ENCODE results near the gene RNASE9. TPM values are rescaled to one million over a fixed set of nuclear protein-coding genes. Genes with fewer than 3 reads are reported as not detected.
"Not testable (repeated sequence)": the region's sequence is repeated elsewhere in the genome, so short reads cannot be mapped to it uniquely, and the experiment has no call there.

Gene RNASE9
- total RNA-seq, 1 donor from 2014 or later: not detected

DNA sequence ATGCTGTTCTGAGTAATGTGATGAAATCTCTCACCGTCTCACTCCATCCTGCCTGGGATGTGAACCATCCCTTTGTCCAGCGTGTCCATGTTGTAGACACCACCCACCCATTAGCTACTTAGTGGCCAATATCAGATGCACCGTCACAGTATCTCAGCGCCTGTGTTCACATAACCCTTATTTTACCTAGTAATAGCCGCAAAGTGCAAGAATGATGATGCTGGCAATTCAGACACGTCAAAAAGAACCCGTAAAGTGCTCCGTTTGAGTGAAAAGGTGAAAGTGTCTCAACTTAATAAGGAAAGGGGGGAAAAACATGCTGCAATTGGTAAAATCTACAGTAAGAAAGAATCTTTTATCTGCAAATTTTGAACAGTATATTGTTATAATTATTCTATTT, 52.5 kb downstream of the RNASE9 start:
- Mint-ChIP-seq H3K36me3 (no peaks in the 10 kb centered on the region), H3K27me3 (ENCODE audit: low read depth) (peaks cover 25% of the 10 kb centered on the region), H3K4me3 (no peak overlapping the region), H3K9me3 (no peaks in the 10 kb centered on the region), H3K27ac (no peak overlapping the region), H3K4me1 (no peaks in the 10 kb centered on the region)
- no peak for DNase-seq (ENCODE audit: low spot score in 2 of 2, unreplicated experiment in 2 of 2)
- TF ChIP-seq, protein P1, sequence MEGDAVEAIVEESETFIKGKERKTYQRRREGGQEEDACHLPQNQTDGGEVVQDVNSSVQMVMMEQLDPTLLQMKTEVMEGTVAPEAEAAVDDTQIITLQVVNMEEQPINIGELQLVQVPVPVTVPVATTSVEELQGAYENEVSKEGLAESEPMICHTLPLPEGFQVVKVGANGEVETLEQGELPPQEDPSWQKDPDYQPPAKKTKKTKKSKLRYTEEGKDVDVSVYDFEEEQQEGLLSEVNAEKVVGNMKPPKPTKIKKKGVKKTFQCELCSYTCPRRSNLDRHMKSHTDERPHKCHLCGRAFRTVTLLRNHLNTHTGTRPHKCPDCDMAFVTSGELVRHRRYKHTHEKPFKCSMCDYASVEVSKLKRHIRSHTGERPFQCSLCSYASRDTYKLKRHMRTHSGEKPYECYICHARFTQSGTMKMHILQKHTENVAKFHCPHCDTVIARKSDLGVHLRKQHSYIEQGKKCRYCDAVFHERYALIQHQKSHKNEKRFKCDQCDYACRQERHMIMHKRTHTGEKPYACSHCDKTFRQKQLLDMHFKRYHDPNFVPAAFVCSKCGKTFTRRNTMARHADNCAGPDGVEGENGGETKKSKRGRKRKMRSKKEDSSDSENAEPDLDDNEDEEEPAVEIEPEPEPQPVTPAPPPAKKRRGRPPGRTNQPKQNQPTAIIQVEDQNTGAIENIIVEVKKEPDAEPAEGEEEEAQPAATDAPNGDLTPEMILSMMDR (IDR thresholded peaks at IDR 0.05; ENCODE audit: unreplicated experiment): no peak

DNA sequence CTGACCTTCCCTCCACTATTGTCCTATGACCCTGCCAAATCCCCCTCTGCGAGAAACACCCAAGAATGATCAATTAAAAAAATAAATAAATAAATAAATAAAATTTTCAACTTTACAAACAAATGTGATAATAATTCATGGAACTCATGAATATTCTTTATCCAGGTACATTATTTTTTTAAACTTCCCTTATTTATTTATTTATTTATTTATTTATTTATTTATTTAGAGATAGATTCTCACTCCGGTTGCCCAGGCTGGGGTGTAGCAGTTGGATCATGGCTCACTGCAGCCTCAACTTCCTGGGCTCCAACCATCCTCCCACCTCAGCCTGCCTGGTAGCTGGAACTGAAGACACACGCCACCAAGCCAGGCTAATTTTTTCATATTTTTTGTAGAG, 53.3 kb downstream of the RNASE9 start:
- H3K4me3 Mint-ChIP-seq; H3K27ac Mint-ChIP-seq; H3K9me3 Mint-ChIP-seq; DNase-seq (ENCODE audit: low spot score in 2 of 2, unreplicated experiment in 2 of 2); H3K4me1 Mint-ChIP-seq; H3K36me3 Mint-ChIP-seq: not testable (repeated sequence)
- peaks cover 17% of the 10 kb centered on the region for H3K27me3 Mint-ChIP-seq (ENCODE audit: low read depth)

DNA sequence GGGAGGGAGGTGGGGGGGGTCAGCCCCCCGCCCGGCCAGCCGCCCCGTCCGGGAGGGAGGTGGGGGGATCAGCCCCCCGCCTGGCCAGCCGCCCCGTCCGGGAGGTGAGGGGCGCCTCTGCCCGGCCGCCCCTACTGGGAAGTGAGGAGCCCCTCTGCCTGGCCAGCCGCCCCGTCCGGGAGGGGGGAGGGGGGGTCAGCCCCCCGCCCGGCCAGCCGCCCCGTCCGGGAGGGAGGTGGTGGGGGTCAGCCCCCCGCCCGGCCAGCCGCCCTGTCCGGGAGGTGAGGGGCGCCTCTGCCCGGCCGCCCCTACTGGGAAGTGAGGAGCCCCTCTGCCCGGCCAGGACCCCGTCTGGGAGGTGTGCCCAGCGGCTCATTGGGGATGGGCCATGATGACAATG, 54.1 kb downstream of the RNASE9 start:
- H3K36me3 Mint-ChIP-seq; H3K9me3 Mint-ChIP-seq; H3K4me3 Mint-ChIP-seq; H3K4me1 Mint-ChIP-seq; DNase-seq (ENCODE audit: low spot score in 2 of 2, unreplicated experiment in 2 of 2); H3K27ac Mint-ChIP-seq: not testable (repeated sequence)
- H3K27me3 Mint-ChIP-seq (ENCODE audit: low read depth): peaks cover 12% of the 10 kb centered on the region

DNA sequence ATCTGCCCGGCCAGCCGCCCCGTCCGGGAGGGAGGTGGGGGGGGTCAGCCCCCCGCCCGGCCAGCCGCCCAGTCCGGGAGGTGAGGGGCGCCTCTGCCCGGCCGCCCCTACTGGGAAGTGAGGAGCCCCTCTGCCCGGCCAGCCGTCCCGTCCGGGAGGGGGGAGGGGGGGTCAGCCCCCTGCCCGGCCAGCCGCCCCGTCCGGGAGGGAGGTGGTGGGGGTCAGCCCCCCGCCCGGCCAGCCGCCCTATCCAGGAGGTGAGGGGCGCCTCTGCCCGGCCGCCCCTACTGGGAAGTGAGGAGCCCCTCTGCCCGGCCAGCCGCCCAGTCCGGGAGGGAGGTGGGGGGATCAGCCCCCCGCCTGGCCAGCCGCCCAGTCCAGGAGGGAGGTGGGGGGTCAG, 54.6 kb downstream of the RNASE9 start:
- H3K4me1 Mint-ChIP-seq; H3K4me3 Mint-ChIP-seq; DNase-seq (ENCODE audit: low spot score in 2 of 2, unreplicated experiment in 2 of 2); H3K36me3 Mint-ChIP-seq; H3K9me3 Mint-ChIP-seq; H3K27ac Mint-ChIP-seq: not testable (repeated sequence)
- peaks cover 10% of the 10 kb centered on the region for H3K27me3 Mint-ChIP-seq (ENCODE audit: low read depth)

Other genes with a start within 250 kb of the RNASE9 start
- 104 to 112 TPM (median 109 TPM) in 3 replicates for gene CCNB1IP1, start 227.8 kb downstream of the RNASE9 start, total RNA-seq
- 35.1 to 40.9 TPM (median 38.6 TPM) in 3 replicates for gene PARP2, start 217.4 kb downstream of the RNASE9 start, total RNA-seq
- gene TEP1, start 147.5 kb downstream of the RNASE9 start, total RNA-seq: 12.8 to 18.3 TPM (median 16.8 TPM) in 3 replicates
- gene KLHL33, start 124.9 kb downstream of the RNASE9 start, total RNA-seq: 0.11 to 0.16 TPM (median 0.13 TPM) in 3 replicates
- 67.0 to 72.9 TPM (median 69.7 TPM) in 3 replicates for gene OSGEP, start 106.2 kb downstream of the RNASE9 start, total RNA-seq
- 283 to 304 TPM (median 299 TPM) in 3 replicates for gene APEX1, start 105.8 kb downstream of the RNASE9 start, total RNA-seq
- 32.3 to 37.5 TPM (median 33.7 TPM) in 3 replicates for gene PIP4P1, start 99.6 kb downstream of the RNASE9 start, total RNA-seq
- 10.3 to 11.3 TPM (median 10.4 TPM) in 3 replicates for gene PNP, start 91.6 kb downstream of the RNASE9 start, total RNA-seq
- gene RNASE10, start 55.5 kb downstream of the RNASE9 start, total RNA-seq: 0.70 to 1.1 TPM (median 1.1 TPM) in 3 replicates
- not detected in 3 replicates for gene RNASE11, start 27.0 kb upstream of the RNASE9 start, total RNA-seq
- gene RNASE12, start 30.3 kb upstream of the RNASE9 start, total RNA-seq: not detected in 3 replicates
- gene OR6S1, start 80.6 kb upstream of the RNASE9 start, total RNA-seq: not detected in 3 replicates
- gene RNASE4, start 123.5 kb upstream of the RNASE9 start, total RNA-seq: 4.6 to 6.2 TPM (median 5.3 TPM) in 3 replicates
- gene ANG, start 127.7 kb upstream of the RNASE9 start, total RNA-seq: 3.7 to 5.4 TPM (median 3.8 TPM) in 3 replicates
- gene EDDM3A, start 184.8 kb upstream of the RNASE9 start, total RNA-seq: not detected in 3 replicates
- not detected in 3 replicates for gene EDDM3B, start 207.4 kb upstream of the RNASE9 start, total RNA-seq
- 0.27 to 0.57 TPM (median 0.33 TPM) in 3 replicates for gene RNASE6, start 220.2 kb upstream of the RNASE9 start, total RNA-seq
- 13.1 to 14.8 TPM (median 13.3 TPM) in 3 replicates for gene RNASE1, start 241.8 kb upstream of the RNASE9 start, total RNA-seq